Neural cell (in vitro differentiated cells): Measurements from ENCODE around the gene IGSF5. TPM values are rescaled to one million over a fixed set of nuclear protein-coding genes. Genes with fewer than 3 reads are reported as not detected.

Source experiments
- H2AFZ ChIP-seq: fragments of 200-600, 300-800 bp; sonication (generic), shearing (Covaris generic); 2 replicates; pipeline ENCODE4 v1.6.0; 2014; ENCODE audit warnings: low read depth, mild to moderate bottlenecking, antibody characterized with exemption, low read length, moderate library complexity
- H3F3A ChIP-seq: fragments of 200-600 bp; shearing (Covaris generic); 2 replicates; pipeline ENCODE4 v1.6.1; 2016; ENCODE audit warnings: mild to moderate bottlenecking, moderate library complexity, mixed read lengths, antibody characterized with exemption, low read length; ENCODE audit not compliant: insufficient read depth, poor library complexity, severe bottlenecking
- H3K27ac ChIP-seq: fragments of 200-600, 300-800 bp; sonication (generic), shearing (Covaris generic); 2 replicates; pipeline ENCODE4 v1.5.1; 2014; ENCODE audit warnings: mild to moderate bottlenecking, low read length, moderate library complexity
- H3K27me3 ChIP-seq: fragments of 300-800, 200-600 bp; sonication (generic), shearing (Covaris generic); 2 replicates; pipeline ENCODE4 v1.6.0; 2014; ENCODE audit warnings: mild to moderate bottlenecking, low read depth, low read length, moderate library complexity; ENCODE audit not compliant: insufficient read depth
- H3K36me3 ChIP-seq: fragments of 300-800, 200-600 bp; sonication (generic), shearing (Covaris generic); 2 replicates; pipeline ENCODE4 v1.5.1; 2014; ENCODE audit warnings: mild to moderate bottlenecking, antibody characterized with exemption, low read length, moderate library complexity; ENCODE audit not compliant: insufficient read depth
- H3K4me2 ChIP-seq: fragments of 300-800, 200-600 bp; sonication (generic), shearing (Covaris generic); 2 replicates; pipeline ENCODE4 v1.6.0; 2014; ENCODE audit warnings: mild to moderate bottlenecking, low read length
- H3K4me3 ChIP-seq: fragments of 300-800, 200-600 bp; sonication (generic), shearing (Covaris generic); 2 replicates; pipeline ENCODE4 v1.5.1; 2014; ENCODE audit warnings: mild to moderate bottlenecking, low read length, moderate library complexity
- H3K79me2 ChIP-seq: fragments of 200-600 bp; shearing (Covaris generic); replicated peaks from 2 replicates; pipeline ENCODE4 v1.6.0; 2014; ENCODE audit warnings: mild to moderate bottlenecking, low read length, moderate library complexity; ENCODE audit not compliant: insufficient read depth
- H3K9ac ChIP-seq: fragments of 300-800, 200-600 bp; sonication (generic), shearing (Covaris generic); 2 replicates; pipeline ENCODE4 v1.6.1; 2016; ENCODE audit warnings: mild to moderate bottlenecking, low read length, mixed read lengths
- H3K9me2 ChIP-seq: fragments of 200-600 bp; shearing (Covaris generic); 2 replicates; pipeline ENCODE4 v1.6.1; 2016; ENCODE audit warnings: mild to moderate bottlenecking, low read length, mixed read lengths; ENCODE audit not compliant: insufficient read depth
- H3K9me3 ChIP-seq: fragments of 200-600, 300-800 bp; sonication (generic), shearing (Covaris generic); 2 replicates; pipeline ENCODE4 v1.6.1; 2016; ENCODE audit warnings: mild to moderate bottlenecking, mixed run types, low read length, moderate library complexity, mixed read lengths
- H4K20me1 ChIP-seq: fragments of 200-600 bp; shearing (Covaris generic); 2 replicates; pipeline ENCODE4 v1.6.1; 2016; ENCODE audit warnings: mild to moderate bottlenecking, mixed run types; ENCODE audit not compliant: insufficient read depth
- EP300 ChIP-seq: fragments of 450-650 bp; conservative IDR thresholded peaks from 2 replicates; pipeline ENCODE4 v1.6.1; 2014; ENCODE audit warnings: antibody characterized with exemption, mild to moderate bottlenecking, moderate library complexity; ENCODE audit not compliant: poor library complexity, severe bottlenecking
- EZH2 ChIP-seq: fragments of 200-600, 300-800 bp; shearing (Covaris generic), sonication (generic); IDR thresholded peaks from 2 replicates; pipeline ENCODE4 v1.6.1; 2014; ENCODE audit warnings: antibody characterized with exemption, low read length, borderline replicate concordance, mild to moderate bottlenecking; ENCODE audit not compliant: insufficient read depth, poor library complexity, severe bottlenecking
- MXI1 ChIP-seq: fragments of 450-650 bp; conservative IDR thresholded peaks from 2 replicates; pipeline ENCODE4 v1.6.1; 2014; ENCODE audit warnings: antibody characterized with exemption, mild to moderate bottlenecking; ENCODE audit not compliant: poor library complexity, severe bottlenecking
- POLR2AphosphoS5 ChIP-seq: IDR thresholded peaks from 2 replicates; pipeline ENCODE4 v1.6.1; 2012
- RAD21 ChIP-seq: fragments of 450-650 bp; conservative IDR thresholded peaks from 2 replicates; pipeline ENCODE4 v1.6.1; 2014; ENCODE audit warnings: antibody characterized with exemption, mild to moderate bottlenecking, moderate library complexity
- TAF1 ChIP-seq: IDR thresholded peaks from 2 replicates; pipeline ENCODE4 v1.6.1; 2012; ENCODE audit warnings: low read depth
- polyA plus RNA-seq: library from polyadenylated mRNA; depleted of rRNA; stranded (reverse); fragments of >200 nt; gene quantifications from 2 replicates; pipeline ENCODE4 v1.2.3, GENCODE V29; 2014
- TF ChIP-seq, protein P1 (sequence below): IDR thresholded peaks from 2 replicates; pipeline ENCODE4 v1.6.1; 2012; ENCODE audit warnings: borderline replicate concordance
- TF ChIP-seq, protein P2 (sequence below): fragments of 450-650 bp; IDR thresholded peaks from 2 replicates; pipeline ENCODE4 v1.5.1; 2014; ENCODE audit warnings: antibody characterized with exemption, mild to moderate bottlenecking, moderate library complexity; ENCODE audit not compliant: poor library complexity, severe bottlenecking

IGSF5 gene
- polyA plus RNA-seq, 1 donor from 2014 or later = 1.1 TPM

DNA sequence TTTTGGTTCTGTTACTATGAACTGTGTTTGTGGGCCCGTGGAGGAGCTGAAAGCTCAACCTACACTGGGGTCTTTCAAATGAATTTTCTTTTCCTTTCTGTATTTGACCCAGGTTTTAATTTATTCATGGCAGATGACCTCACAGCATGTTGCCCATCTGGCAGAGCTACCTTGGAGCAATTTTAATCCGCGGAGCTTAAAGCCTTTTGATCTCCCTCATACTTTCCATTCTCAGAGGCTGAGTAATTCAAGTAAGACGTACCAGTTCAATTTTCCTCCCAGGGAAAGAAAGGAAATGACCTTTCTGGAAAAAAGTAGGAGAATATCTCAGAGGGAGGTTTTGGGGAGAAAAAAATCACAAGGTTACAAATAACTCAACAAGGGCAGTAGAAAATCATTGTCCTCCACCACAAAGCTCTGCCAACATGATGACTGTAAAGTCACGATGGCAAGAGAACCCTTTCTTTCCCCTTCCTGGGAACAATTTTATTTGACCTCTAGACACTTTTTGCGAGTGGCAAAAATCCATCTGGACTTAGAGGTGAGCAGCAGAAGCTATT, 100.7 kb downstream of the IGSF5 start:
- Histone ChIP-seq H3K4me3 (no peak overlapping the region), H3K36me3 (no peaks in the 10 kb centered on the region), H3K27ac (no peak overlapping the region), H3K4me2 (no peak overlapping the region), H3K9me2 (no peaks in the 10 kb centered on the region), H3K79me2 (no peaks in the 10 kb centered on the region), H3F3A (no peaks in the 10 kb centered on the region), H2AFZ (no peak overlapping the region), H4K20me1 (no peaks in the 10 kb centered on the region), H3K9me3 (no peaks in the 10 kb centered on the region), H3K9ac (no peak overlapping the region), H3K27me3 (no peaks in the 10 kb centered on the region)
- TF ChIP-seq EZH2 = no peak
- no peak for TF ChIP-seq EP300
- TF ChIP-seq RAD21 = no peak
- no peak for TF ChIP-seq TAF1
- TF ChIP-seq, protein P1, sequence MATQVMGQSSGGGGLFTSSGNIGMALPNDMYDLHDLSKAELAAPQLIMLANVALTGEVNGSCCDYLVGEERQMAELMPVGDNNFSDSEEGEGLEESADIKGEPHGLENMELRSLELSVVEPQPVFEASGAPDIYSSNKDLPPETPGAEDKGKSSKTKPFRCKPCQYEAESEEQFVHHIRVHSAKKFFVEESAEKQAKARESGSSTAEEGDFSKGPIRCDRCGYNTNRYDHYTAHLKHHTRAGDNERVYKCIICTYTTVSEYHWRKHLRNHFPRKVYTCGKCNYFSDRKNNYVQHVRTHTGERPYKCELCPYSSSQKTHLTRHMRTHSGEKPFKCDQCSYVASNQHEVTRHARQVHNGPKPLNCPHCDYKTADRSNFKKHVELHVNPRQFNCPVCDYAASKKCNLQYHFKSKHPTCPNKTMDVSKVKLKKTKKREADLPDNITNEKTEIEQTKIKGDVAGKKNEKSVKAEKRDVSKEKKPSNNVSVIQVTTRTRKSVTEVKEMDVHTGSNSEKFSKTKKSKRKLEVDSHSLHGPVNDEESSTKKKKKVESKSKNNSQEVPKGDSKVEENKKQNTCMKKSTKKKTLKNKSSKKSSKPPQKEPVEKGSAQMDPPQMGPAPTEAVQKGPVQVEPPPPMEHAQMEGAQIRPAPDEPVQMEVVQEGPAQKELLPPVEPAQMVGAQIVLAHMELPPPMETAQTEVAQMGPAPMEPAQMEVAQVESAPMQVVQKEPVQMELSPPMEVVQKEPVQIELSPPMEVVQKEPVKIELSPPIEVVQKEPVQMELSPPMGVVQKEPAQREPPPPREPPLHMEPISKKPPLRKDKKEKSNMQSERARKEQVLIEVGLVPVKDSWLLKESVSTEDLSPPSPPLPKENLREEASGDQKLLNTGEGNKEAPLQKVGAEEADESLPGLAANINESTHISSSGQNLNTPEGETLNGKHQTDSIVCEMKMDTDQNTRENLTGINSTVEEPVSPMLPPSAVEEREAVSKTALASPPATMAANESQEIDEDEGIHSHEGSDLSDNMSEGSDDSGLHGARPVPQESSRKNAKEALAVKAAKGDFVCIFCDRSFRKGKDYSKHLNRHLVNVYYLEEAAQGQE = no peak

DNA sequence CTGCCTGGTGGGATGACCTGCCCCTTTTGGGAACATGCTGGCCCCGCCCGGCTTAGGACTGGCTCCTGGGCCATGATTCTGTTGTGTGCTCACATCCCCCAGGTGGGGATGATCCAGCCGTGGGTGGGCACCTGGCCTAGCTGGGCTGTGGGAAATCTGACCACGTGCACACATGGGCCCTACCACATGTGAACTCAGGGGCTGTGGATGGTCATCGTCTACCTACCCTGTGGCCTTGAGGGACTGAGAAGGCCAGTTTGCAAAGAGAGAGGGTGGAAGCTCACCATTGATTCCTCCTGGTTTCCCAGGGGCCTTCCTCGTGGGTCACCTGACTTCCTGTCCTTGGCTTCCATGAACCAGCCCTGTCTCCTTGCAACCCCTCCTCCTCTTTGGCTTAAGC, 102.9 kb downstream of the IGSF5 start:
- no peaks in the 10 kb centered on the region for H3K9me3 ChIP-seq
- no peaks in the 10 kb centered on the region for H3F3A ChIP-seq
- H3K36me3 ChIP-seq = no peaks in the 10 kb centered on the region
- no peaks in the 10 kb centered on the region for H3K79me2 ChIP-seq
- H3K4me2 ChIP-seq = no peak overlapping the region
- no peaks in the 10 kb centered on the region for H4K20me1 ChIP-seq
- H3K4me3 ChIP-seq = no peak overlapping the region
- H3K27ac ChIP-seq = no peak overlapping the region
- H2AFZ ChIP-seq = no peak overlapping the region
- H3K9me2 ChIP-seq = no peaks in the 10 kb centered on the region
- H3K27me3 ChIP-seq = no peaks in the 10 kb centered on the region
- H3K9ac ChIP-seq = no peak overlapping the region
- TF ChIP-seq, protein P1 = no peak
- TF ChIP-seq POLR2AphosphoS5 = no peak
- no peak for TF ChIP-seq MXI1
- TF ChIP-seq, protein P2, sequence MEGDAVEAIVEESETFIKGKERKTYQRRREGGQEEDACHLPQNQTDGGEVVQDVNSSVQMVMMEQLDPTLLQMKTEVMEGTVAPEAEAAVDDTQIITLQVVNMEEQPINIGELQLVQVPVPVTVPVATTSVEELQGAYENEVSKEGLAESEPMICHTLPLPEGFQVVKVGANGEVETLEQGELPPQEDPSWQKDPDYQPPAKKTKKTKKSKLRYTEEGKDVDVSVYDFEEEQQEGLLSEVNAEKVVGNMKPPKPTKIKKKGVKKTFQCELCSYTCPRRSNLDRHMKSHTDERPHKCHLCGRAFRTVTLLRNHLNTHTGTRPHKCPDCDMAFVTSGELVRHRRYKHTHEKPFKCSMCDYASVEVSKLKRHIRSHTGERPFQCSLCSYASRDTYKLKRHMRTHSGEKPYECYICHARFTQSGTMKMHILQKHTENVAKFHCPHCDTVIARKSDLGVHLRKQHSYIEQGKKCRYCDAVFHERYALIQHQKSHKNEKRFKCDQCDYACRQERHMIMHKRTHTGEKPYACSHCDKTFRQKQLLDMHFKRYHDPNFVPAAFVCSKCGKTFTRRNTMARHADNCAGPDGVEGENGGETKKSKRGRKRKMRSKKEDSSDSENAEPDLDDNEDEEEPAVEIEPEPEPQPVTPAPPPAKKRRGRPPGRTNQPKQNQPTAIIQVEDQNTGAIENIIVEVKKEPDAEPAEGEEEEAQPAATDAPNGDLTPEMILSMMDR = no peak
- no peak for TF ChIP-seq RAD21
- no peak for TF ChIP-seq TAF1
